WTC11 (cell line): ENCODE results near the gene MYO1H.

ENCODE experiments used
- EMX1 ChIP-seq: fragments of 250-450 bp; sonication (Bioruptor Pico); IDR thresholded peaks from 2 replicates; pipeline ENCODE4 v1.8.0; 2021; ENCODE audit warnings: mild to moderate bottlenecking
- FOXJ3 ChIP-seq: sonication (generic); formaldehyde crosslinking; IDR thresholded peaks from 2 replicates; pipeline ENCODE4 v1.9.0; 2021; ENCODE audit warnings: missing genetic modification reagents, mild to moderate bottlenecking, borderline replicate concordance
- GABPB1 ChIP-seq: sonication (generic); formaldehyde crosslinking; IDR thresholded peaks from 2 replicates; pipeline ENCODE4 v1.8.1; 2023; ENCODE audit warnings: mild to moderate bottlenecking, missing genetic modification reagents
- GTF2I ChIP-seq: fragments of 250-450 bp; sonication (Bioruptor Pico); conservative IDR thresholded peaks from 2 replicates; pipeline ENCODE4 v1.4.0; 2021; ENCODE audit warnings: mild to moderate bottlenecking
- NR3C1 ChIP-seq: sonication (generic); formaldehyde crosslinking; conservative IDR thresholded peaks from 2 replicates; pipeline ENCODE4 v1.8.1; 2023; ENCODE audit warnings: low read depth, mild to moderate bottlenecking, missing genetic modification reagents
- ZBTB21 ChIP-seq: sonication (generic); formaldehyde crosslinking; IDR thresholded peaks from 2 replicates; pipeline ENCODE4 v1.8.1; 2023; ENCODE audit warnings: mild to moderate bottlenecking, missing genetic modification reagents, borderline replicate concordance
- ZNF317 ChIP-seq: sonication (generic); formaldehyde crosslinking; IDR thresholded peaks from 2 replicates; pipeline ENCODE4 v1.8.1; 2023; ENCODE audit warnings: low read depth, mild to moderate bottlenecking, moderate library complexity, missing genetic modification reagents, borderline replicate concordance
- TF ChIP-seq, protein P1 (sequence below): fragments of 200-600 bp; IDR thresholded peaks from 2 replicates; pipeline ENCODE4 v1.8.0; 2022; ENCODE audit warnings: antibody characterized with exemption
- TF ChIP-seq, protein P2 (sequence below): sonication (generic); formaldehyde crosslinking; IDR thresholded peaks from 2 replicates; pipeline ENCODE4 v1.8.0; 2023; ENCODE audit warnings: missing genetic modification reagents, mild to moderate bottlenecking, borderline replicate concordance
- TF ChIP-seq, protein P3 (sequence below): sonication (generic); formaldehyde crosslinking; conservative IDR thresholded peaks from 2 replicates; pipeline ENCODE4 v1.8.1; 2023; ENCODE audit warnings: mild to moderate bottlenecking, low read depth, missing genetic modification reagents, moderate library complexity

DNA sequence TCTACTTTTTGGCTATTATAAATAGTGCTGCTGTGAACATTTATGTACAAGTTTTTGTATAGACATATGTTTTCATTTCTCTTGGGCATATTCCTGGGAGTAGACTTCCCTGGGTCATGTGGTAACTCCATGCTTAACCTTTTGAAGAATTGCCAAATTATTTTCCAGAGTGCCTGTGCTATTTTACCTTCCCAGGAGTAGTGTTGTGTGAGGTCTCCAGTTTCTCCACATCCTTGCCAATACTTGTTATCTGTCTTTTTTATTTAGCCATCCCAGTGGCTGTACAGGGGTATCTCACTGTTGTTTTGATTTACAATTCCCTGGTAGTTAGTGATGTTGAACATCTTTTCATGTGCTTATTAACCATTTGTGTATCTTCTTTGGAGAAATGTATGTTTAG lies 148.6 kb downstream of the MYO1H start:
- TF ChIP-seq FOXJ3 (CRISPR knock-in tag): no peak
- TF ChIP-seq, protein P1, sequence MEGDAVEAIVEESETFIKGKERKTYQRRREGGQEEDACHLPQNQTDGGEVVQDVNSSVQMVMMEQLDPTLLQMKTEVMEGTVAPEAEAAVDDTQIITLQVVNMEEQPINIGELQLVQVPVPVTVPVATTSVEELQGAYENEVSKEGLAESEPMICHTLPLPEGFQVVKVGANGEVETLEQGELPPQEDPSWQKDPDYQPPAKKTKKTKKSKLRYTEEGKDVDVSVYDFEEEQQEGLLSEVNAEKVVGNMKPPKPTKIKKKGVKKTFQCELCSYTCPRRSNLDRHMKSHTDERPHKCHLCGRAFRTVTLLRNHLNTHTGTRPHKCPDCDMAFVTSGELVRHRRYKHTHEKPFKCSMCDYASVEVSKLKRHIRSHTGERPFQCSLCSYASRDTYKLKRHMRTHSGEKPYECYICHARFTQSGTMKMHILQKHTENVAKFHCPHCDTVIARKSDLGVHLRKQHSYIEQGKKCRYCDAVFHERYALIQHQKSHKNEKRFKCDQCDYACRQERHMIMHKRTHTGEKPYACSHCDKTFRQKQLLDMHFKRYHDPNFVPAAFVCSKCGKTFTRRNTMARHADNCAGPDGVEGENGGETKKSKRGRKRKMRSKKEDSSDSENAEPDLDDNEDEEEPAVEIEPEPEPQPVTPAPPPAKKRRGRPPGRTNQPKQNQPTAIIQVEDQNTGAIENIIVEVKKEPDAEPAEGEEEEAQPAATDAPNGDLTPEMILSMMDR: no peak
- no peak for TF ChIP-seq ZNF317 (CRISPR knock-in tag)
- no peak for TF ChIP-seq NR3C1 (CRISPR knock-in tag)
- no peak for TF ChIP-seq ZBTB21 (CRISPR knock-in tag)
- TF ChIP-seq, protein P2, sequence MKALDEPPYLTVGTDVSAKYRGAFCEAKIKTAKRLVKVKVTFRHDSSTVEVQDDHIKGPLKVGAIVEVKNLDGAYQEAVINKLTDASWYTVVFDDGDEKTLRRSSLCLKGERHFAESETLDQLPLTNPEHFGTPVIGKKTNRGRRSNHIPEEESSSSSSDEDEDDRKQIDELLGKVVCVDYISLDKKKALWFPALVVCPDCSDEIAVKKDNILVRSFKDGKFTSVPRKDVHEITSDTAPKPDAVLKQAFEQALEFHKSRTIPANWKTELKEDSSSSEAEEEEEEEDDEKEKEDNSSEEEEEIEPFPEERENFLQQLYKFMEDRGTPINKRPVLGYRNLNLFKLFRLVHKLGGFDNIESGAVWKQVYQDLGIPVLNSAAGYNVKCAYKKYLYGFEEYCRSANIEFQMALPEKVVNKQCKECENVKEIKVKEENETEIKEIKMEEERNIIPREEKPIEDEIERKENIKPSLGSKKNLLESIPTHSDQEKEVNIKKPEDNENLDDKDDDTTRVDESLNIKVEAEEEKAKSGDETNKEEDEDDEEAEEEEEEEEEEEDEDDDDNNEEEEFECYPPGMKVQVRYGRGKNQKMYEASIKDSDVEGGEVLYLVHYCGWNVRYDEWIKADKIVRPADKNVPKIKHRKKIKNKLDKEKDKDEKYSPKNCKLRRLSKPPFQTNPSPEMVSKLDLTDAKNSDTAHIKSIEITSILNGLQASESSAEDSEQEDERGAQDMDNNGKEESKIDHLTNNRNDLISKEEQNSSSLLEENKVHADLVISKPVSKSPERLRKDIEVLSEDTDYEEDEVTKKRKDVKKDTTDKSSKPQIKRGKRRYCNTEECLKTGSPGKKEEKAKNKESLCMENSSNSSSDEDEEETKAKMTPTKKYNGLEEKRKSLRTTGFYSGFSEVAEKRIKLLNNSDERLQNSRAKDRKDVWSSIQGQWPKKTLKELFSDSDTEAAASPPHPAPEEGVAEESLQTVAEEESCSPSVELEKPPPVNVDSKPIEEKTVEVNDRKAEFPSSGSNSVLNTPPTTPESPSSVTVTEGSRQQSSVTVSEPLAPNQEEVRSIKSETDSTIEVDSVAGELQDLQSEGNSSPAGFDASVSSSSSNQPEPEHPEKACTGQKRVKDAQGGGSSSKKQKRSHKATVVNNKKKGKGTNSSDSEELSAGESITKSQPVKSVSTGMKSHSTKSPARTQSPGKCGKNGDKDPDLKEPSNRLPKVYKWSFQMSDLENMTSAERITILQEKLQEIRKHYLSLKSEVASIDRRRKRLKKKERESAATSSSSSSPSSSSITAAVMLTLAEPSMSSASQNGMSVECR (CRISPR knock-in tag): no peak
- TF ChIP-seq, protein P3, sequence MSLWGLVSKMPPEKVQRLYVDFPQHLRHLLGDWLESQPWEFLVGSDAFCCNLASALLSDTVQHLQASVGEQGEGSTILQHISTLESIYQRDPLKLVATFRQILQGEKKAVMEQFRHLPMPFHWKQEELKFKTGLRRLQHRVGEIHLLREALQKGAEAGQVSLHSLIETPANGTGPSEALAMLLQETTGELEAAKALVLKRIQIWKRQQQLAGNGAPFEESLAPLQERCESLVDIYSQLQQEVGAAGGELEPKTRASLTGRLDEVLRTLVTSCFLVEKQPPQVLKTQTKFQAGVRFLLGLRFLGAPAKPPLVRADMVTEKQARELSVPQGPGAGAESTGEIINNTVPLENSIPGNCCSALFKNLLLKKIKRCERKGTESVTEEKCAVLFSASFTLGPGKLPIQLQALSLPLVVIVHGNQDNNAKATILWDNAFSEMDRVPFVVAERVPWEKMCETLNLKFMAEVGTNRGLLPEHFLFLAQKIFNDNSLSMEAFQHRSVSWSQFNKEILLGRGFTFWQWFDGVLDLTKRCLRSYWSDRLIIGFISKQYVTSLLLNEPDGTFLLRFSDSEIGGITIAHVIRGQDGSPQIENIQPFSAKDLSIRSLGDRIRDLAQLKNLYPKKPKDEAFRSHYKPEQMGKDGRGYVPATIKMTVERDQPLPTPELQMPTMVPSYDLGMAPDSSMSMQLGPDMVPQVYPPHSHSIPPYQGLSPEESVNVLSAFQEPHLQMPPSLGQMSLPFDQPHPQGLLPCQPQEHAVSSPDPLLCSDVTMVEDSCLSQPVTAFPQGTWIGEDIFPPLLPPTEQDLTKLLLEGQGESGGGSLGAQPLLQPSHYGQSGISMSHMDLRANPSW: no peak
- TF ChIP-seq GTF2I (CRISPR knock-in tag): no peak
- no peak for TF ChIP-seq EMX1
- TF ChIP-seq GABPB1 (CRISPR knock-in tag): no peak
